H7 (cell line): Measurements from ENCODE around the gene SIK3. TPM values are rescaled to one million over a fixed set of nuclear protein-coding genes. Genes with fewer than 3 reads are reported as not detected.

Experiments
- DNase-seq: peaks from one replicate; pipeline ENCODE4 v3.0.0; 2012
- H3K27me3 ChIP-seq: 2 replicates; pipeline ENCODE4 v1.6.0; 2011; ENCODE audit warnings: mild to moderate bottlenecking, low read length; ENCODE audit not compliant: control insufficient read depth, insufficient read depth
- H3K36me3 ChIP-seq: replicated peaks from 2 replicates; pipeline ENCODE4 v1.5.1; 2011; ENCODE audit warnings: low read length; ENCODE audit not compliant: control insufficient read depth, insufficient read depth
- H3K4me3 ChIP-seq: 2 replicates; pipeline ENCODE4 v1.5.1; 2011; ENCODE audit warnings: low read depth, mild to moderate bottlenecking, control low read depth, low read length, moderate library complexity; ENCODE audit not compliant: insufficient read depth
- total RNA-seq: library from RNA; depleted of rRNA; stranded (reverse); fragments of >200 nt; shearing (Covaris generic); gene quantifications from 2 replicates; pipeline ENCODE4 v1.2.3, GENCODE V29; 2014

SIK3 gene
- total RNA-seq, 1 experiment from 2014 or later = 14.4 TPM

DNA sequence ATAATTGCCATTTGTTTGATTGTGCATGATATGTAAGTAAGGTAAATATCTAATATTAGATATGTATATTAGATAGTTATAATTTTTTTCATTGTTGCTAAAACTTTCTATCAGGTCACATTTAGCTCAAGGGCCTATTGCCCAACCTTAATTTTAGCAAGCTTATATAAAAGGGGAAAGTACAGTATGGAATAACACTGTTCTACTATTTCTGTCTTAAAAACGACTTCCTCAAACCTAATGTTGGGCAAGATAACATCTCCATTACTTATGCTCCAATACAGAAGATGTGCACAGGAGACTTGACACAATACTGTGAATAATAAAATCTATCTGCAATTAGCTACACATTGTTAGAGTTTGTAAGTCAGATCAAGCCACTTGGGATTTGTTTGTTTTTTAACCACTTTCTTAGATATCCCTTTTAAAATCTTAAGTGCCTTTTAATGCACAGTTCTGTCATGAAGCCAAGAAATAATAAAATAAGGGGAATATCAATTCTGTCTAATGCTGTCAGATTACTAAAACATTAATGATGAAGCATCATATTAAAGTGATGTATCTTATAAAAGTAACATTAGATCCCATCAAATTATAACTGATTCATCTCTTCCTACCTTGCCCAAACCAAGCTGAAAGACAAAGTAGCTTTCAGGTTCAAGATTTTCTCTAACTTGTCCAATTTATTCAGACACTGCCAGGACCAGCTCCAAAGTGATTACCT is 98.1 kb downstream of the SIK3 start:
- H3K4me3 ChIP-seq = no peak overlapping the region
- DNase-seq = no peak
- H3K27me3 ChIP-seq = no peaks in the 10 kb centered on the region
- no peaks in the 10 kb centered on the region for H3K36me3 ChIP-seq

DNA sequence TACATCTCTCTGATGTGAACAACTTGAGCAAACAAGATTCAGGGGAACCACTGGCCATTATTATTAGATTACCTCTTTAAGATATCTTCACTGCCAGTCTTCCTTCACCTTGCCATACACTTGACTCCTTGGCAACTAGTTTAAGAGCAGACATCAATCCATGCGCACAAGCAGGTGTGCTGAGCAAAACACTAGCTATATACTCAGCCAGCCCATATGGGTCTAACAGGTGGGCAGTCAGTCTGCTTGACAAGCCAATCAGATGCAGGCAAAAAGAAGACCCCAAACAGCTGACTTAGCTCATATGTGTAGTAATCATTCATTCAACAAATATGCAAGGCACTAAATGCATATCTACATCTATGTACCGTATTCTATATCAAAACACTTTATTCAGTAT is 101.2 kb downstream of the SIK3 start:
- Histone ChIP-seq H3K36me3 (no peaks in the 10 kb centered on the region), H3K27me3 (no peaks in the 10 kb centered on the region), H3K4me3 (no peak overlapping the region)
- no peak for DNase-seq

DNA sequence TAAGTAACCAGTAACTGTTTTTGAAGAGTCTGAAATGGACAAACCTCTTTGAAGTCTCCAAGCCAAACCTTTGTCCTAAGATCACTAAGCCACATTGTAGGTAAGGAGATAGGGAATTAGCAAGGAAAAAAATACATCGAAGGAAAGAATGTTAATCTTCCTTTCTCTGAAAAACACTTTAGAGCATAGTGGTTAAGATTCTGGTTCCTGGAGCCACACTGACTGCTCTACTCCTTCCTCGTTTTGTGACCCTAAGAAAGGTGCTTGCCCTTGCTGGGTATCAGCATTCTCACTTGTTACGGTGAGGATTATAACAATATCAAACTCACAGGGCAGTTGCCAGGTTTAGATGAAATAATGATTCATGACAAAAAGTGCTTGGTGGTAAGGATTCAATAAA is 104.0 kb downstream of the SIK3 start:
- Histone ChIP-seq H3K36me3 (no peaks in the 10 kb centered on the region), H3K27me3 (no peaks in the 10 kb centered on the region), H3K4me3 (no peak overlapping the region)
- no peak for DNase-seq

DNA sequence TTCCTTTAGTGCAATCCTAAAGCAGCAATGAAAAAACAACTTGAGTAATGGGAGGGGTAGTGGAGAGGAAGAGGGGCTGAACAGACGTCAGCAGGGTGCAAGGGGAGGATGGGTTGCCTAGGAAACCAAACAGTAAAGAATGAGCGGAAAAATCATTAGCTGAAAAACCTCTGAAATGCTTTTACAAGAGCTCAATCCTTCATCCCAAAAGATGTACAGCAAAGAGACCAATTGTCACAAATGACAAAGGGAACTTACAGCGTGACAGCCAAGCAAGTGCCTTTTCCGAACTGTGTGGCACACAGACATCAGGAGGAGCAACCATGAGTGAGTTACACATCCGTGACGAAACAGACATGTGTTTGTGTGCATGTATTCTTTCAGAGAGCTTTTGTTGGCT is 104.6 kb downstream of the SIK3 start:
- no peak overlapping the region for H3K4me3 ChIP-seq

DNA sequence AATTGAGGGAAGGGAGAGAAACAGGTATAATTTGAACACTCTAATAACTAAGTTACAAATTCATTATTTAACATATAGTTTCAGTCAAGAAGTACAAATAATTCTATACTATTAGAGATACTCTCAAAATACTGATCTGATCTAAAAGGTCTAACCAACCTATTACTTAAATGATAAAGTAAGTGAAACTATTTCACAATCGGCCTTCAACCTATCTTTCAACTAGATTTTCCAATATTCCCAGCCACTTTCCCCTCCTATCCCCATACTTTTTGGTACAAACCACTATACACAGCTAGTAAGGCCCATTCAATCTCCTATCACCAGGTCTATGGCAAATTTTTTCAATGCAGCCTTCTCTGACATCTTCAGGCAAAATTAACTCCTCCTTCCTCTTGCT is 106.7 kb downstream of the SIK3 start:
- Histone ChIP-seq H3K36me3 (no peaks in the 10 kb centered on the region), H3K27me3 (no peaks in the 10 kb centered on the region), H3K4me3 (no peak overlapping the region)
- no peak for DNase-seq

More for the DNA sequence above, 104.6 kb downstream of the SIK3 start:
- H3K36me3 ChIP-seq = no peaks in the 10 kb centered on the region
- no peaks in the 10 kb centered on the region for H3K27me3 ChIP-seq
- peak; percentile 29 for DNase-seq

DNA sequence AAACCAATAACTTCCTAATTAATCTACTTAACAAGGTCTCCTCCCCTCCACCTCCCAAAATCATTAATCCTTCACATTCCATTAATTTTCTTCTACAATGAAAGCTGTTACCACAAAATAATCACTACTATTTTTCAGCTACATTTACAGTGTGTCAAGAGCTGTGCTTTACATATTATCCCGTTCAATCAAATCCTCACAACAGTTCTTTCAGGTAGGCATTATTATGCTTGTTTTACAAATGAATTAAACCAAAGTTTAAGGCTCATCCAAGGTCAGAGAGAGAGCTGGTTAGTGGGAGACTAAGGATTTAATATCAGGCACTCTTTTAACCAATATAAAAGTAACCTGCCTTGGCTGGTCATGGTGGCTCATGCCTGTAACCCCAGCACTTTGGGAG is 107.4 kb downstream of the SIK3 start:
- no peak for DNase-seq

DNA sequence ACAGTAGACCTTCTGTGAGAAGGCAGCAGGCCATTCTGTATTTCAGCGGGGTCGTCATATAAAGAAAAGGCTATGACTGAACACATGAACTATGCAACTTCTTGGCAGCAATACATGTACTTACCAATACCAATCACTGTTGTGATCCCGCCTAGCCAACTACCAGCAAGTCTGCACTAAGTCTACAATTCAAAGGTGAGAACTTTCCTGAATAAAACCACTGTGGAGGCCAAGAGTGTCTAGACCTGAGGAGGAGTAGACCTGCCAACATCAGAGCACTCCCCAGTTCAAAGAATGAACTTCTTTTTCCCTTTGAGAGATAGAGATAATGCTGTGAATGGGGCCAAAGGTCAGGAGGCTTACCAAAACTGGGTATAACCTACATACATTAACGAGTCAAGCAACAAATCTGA is 108.2 kb downstream of the SIK3 start:
- no peaks in the 10 kb centered on the region for H3K27me3 ChIP-seq
- no peak for DNase-seq

More for the DNA sequence above, 107.4 kb downstream of the SIK3 start:
- Histone ChIP-seq H3K4me3 (no peak overlapping the region), H3K36me3 (no peaks in the 10 kb centered on the region), H3K27me3 (no peaks in the 10 kb centered on the region)

DNA sequence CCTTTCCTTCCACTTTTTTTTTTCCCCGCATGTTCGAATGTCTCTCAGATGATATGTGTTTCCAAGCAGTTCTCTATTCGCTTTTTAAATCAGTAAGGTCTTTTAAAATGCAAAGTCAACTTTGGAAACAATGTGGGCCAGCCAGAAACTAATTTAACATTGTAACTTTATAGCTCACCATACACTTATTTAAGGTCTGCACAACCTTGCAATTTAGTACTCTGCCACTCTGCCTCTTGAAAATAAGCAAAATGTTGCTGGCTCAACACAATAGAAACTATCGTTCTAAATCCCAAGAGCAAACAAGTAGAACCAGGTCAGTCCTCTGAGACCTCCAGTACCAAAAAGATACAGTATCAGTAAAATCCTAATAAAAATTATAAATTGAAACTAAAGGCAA is 109.0 kb downstream of the SIK3 start:
- Histone ChIP-seq H3K27me3 (no peaks in the 10 kb centered on the region), H3K4me3 (no peak overlapping the region), H3K36me3 (no peaks in the 10 kb centered on the region)
- no peak for DNase-seq

More for the DNA sequence above, 108.2 kb downstream of the SIK3 start:
- no peak overlapping the region for H3K4me3 ChIP-seq
- no peaks in the 10 kb centered on the region for H3K36me3 ChIP-seq

DNA sequence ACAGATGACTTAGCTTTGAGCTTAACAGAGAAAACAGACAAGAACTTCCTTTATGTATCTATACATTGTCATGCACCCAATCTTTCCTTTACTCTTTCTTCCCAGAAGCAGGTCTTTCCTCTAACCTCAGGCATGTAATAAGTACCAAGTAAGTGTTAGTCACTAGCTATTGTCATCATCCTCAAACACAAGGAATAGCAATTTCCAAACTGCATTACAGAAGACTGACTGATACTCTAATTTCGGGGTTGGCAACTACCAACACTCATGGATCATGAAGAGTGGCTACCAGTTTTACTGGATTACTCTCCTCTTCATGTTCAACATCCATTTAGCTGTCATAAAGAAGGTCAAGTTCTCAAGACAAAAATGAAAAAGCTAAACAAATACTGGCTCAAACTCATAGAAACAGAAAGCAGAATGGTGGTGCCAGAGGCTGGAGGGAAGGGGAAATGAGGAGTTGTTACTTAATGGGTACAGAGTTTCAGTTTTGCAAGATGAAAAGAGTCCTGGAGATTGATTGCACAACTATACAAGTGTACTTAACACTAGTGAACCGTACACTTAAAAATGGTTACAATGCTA is 111.6 kb downstream of the SIK3 start:
- H3K27me3 ChIP-seq = no peaks in the 10 kb centered on the region
- H3K4me3 ChIP-seq = no peak overlapping the region
- no peaks in the 10 kb centered on the region for H3K36me3 ChIP-seq
- DNase-seq = no peak

DNA sequence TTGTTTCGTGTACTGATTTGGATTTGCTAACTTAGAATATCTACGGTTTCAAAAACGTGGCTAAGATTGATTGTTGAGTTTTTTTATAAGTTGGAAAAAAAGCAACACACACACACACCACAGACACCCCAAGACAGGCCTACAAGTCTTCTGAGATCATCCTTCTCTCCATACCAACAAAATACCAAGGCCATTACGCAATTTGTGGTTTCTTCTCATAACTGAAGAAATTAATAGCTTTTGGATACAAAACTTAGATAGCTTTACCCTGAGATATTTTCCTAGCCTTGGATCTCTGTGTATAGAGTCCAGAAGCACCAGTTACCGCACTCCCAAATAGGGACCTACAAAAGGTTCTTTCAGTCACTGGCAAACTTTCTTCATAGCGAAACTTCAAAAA is 113.6 kb downstream of the SIK3 start:
- DNase-seq = no peak

DNA sequence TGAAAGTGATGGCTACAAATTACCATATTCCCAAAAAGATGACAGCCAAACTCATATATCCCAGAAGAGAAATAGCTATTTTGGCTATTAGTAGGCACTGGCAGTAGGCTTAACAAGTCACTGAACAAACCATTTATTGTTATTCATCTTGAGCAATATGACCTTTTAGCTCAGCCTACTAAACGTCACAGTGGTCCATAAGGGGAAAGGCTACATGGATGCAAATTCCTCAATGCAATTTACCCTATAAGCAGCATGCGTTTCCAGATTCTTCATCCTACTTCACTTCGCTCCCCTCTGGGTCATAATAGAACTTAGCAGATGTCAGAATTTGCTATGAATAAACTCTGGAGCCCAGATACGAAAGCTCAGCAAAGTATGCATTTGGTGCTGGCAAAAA is 114.0 kb downstream of the SIK3 start:
- no peaks in the 10 kb centered on the region for H3K27me3 ChIP-seq
- H3K4me3 ChIP-seq = no peak overlapping the region
- H3K36me3 ChIP-seq = no peaks in the 10 kb centered on the region
- no peak for DNase-seq

More for the DNA sequence above, 113.6 kb downstream of the SIK3 start:
- no peaks in the 10 kb centered on the region for H3K36me3 ChIP-seq
- no peak overlapping the region for H3K4me3 ChIP-seq
- no peaks in the 10 kb centered on the region for H3K27me3 ChIP-seq

DNA sequence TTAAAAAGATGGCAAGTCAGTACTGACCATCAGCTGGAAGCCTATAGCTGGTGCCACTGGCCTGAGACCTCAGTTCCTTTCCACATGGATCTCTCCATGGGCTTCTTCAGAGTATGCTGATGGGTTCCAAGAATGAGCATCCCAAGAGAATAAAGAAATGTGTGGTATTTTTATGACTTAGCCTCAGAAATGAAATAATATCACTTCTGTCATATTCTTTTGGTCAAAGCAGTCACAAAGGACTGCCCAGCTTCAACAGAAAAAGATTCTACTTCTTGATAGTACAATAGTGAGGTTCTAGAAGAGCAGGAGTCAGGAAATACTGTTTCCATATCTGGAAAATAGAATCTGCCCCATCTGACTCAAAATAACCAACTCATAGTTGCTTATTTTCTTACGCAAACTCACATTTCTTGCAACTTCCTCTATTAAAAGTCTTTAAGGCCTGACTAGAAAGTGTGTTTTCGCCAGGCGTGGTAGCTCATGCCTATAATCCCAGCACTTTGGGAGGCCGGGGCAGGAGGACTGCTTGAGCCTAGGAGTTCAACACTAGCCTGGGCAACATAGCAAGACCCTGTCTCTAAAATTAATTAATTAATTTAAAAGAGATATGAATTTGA is 116.9 kb downstream of the SIK3 start:
- Histone ChIP-seq H3K27me3 (no peaks in the 10 kb centered on the region), H3K36me3 (no peaks in the 10 kb centered on the region), H3K4me3 (no peak overlapping the region)
- DNase-seq = no peak

DNA sequence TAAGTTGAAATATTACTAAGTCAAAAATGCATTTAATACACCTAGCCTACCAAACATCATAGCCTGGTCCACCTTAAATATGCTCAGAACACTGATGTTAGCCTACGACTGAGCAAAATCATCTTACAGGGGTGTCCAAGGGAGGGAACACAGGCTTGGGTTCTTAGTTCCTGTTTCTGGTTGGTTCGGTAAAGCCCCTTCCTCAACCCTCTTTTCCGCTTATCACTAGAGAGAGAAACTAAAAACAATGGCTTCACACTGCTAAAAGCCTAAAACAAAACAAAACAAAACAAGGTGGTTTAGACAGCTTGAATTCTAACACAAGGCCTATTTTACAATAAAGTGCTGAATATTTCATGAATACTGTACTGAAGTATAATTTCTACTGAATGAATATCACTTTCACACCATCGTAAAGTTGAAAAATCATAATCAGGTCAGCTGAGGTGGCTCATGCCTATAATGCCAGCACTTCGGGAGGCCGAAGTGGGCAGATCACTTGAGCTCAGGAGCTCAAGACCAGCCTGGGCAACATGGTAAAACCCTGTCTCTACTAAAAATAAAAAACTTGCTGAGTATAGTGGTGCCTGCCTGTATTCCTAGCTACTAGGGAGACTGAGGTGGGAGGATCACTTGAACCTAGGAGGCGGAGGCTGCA is 118.0 kb downstream of the SIK3 start:
- Histone ChIP-seq H3K36me3 (no peaks in the 10 kb centered on the region), H3K27me3 (no peaks in the 10 kb centered on the region), H3K4me3 (no peak overlapping the region)
- no peak for DNase-seq

DNA sequence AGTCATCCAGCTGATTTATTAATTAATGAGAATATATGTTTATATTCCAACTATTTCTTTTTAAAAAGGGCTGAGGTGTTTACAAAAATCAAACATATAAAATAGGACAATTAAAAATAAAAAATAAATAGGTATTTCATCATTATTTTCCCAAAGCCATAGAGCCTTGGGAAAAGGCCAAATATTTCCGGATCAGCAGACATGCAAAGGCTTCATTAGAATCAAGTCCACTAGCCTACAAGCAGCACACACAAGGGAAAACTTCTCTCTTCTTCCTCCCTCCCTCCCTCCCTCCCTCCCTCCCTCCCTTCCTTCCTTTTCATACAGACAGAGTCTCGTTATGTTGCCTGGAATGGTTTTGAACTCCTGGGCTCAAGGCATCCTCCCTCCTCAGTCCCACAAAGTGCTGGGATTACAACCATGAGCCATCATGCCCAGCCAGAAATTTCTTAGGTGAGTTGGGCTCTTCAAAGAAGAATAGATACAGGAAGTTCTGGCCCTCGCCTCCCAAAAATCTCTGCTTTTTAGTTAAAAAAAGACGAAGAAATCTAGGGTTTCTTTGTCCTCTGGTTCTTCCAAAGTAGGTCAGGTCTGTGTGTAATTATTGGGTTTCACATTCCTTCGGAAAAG is 121.2 kb downstream of the SIK3 start:
- no peak overlapping the region for H3K4me3 ChIP-seq
- no peaks in the 10 kb centered on the region for H3K27me3 ChIP-seq
- DNase-seq = no peak
- H3K36me3 ChIP-seq = no peaks in the 10 kb centered on the region
